Heart right ventricle (tissue), 16 donors: ENCODE data around the gene TCF12. TPM values are rescaled to one million over a fixed set of nuclear protein-coding genes. Genes with fewer than 3 reads are reported as not detected.

Experiments used
- ATAC-seq, 8 donors: fragments of 200-7000 bp; cut with Tn5 transposase; one replicate each; pipeline ENCODE4 v1.9.1; 2020; ENCODE audit warnings: mild to moderate bottlenecking in 8 of 8, moderate library complexity in 8 of 8, moderate number of reproducible peaks in 1 of 8
- DNase-seq, 2 donors: peaks; one replicate each; pipeline ENCODE4 v3.0.0-alpha.2; 2020
- H3K27ac ChIP-seq, 10 donors: fragments of 200-600 bp; sonication (generic) in 2 of 10; one replicate each; pipeline versions ENCODE4 v1.5.0 to v1.8.0; 2020 to 2022; ENCODE audit warnings: mild to moderate bottlenecking in 3 of 10
- H3K27me3 ChIP-seq, 7 donors: fragments of 200-600 bp; one replicate each; pipeline ENCODE4 v1.8.0; 2021 to 2022; ENCODE audit warnings: mild to moderate bottlenecking in 2 of 7
- H3K36me3 ChIP-seq, 9 donors: fragments of 200-600 bp; sonication (generic) in 1 of 9; one replicate each; pipeline versions ENCODE4 v1.5.0 to v1.8.0; 2020 to 2022; ENCODE audit warnings: mild to moderate bottlenecking in 2 of 9
- H3K4me1 ChIP-seq, 9 donors: fragments of 200-600 bp; sonication (generic) in 1 of 9; one replicate each; pipeline versions ENCODE4 v1.5.0 to v1.8.0; 2020 to 2022; ENCODE audit warnings: mild to moderate bottlenecking in 4 of 9
- H3K4me3 ChIP-seq, 10 donors: fragments of 200-600 bp; sonication (generic) in 2 of 10; one replicate each; pipeline versions ENCODE4 v1.5.0 to v1.8.0; 2020 to 2022; ENCODE audit warnings: mild to moderate bottlenecking in 7 of 10, moderate library complexity in 2 of 10
- H3K9me3 ChIP-seq, 11 donors: fragments of 200-600 bp in 10 of 11; sonication (generic) in 2 of 11; one replicate each; pipeline versions ENCODE4 v1.5.0 to v1.8.0; 2013 to 2022; ENCODE audit warnings: mild to moderate bottlenecking in 2 of 11, control low read depth in 1 of 11, moderate library complexity in 1 of 11
- CTCF ChIP-seq, 9 donors: fragments of 200-600 bp; sonication (generic) in 2 of 9; IDR thresholded peaks; one replicate each; pipeline versions ENCODE4 v1.5.0 to v1.8.0; 2021 to 2022; ENCODE audit warnings: antibody characterized with exemption in 9 of 9, mild to moderate bottlenecking in 5 of 9, moderate library complexity in 1 of 9
- WGBS, 2 donors: extraction: QIAGEN DNeasy Blood & Tissue Kit; methylation state at CpG; one replicate each; pipeline ENCODE4 v1.1.7; 2013; ENCODE audit warnings: inconsistent platforms in 1 of 2; 5-methylcytosine and 5-hydroxymethylcytosine counted together
- intact Hi-C, 10 donors: fragments of 100-400 bp; cut with DNase I; formaldehyde crosslinking; loops; one replicate each; pipeline versions ENCODE4 v1.11.1 to v1.14.2; 2022
- polyA plus RNA-seq, 2 donors: library from polyadenylated mRNA; stranded (reverse); fragments of 200-250 nt; gene quantifications; one replicate each; pipeline ENCODE4 v1.2.3, GENCODE V29; 2013
- total RNA-seq, 10 donors: library from RNA; stranded (reverse); fragmentation: NEBNext Ultra II Directional in 3 of 10; extraction: Animal tissue kit (Norgen Biotek cat#: 25700) in 3 of 10; gene quantifications; one replicate each; pipeline versions ENCODE4 v1.2.1 to v1.2.4, GENCODE V29; 2021 to 2023
- donor health status: Arrhythmogenic right ventricular cardiomyopathy.
- donor health status: ischemic (EF 13 %, LVEDD 7.1; RV severe dilation, severe dysfunction).
- donor health status: healthy with polysubstance abuse.
- donor health status: DM: no; HTN: yes; CAD: no.
- donor health status: DM: no; HTN: no; CAD: no.
- donor health status: ischemic (EF 25% LVEDD 6.9; RV normal size, moderate dysfunction).
- donor health status: ischemic (EF 25% LVEDD 5.7; RV mildly dilated, moderate dysfunction).
- donor health status: healthy.
- donor health status: DM: yes; HTN: yes; CAD: no.
- donor health status: Ischemic cardiomyopathy.
- donor health status: ischemic (EF 35%, LVEDD 5.7; RV mildly dilated, moderate dysfunction).
- donor health status: nonischemic (EF 11% LVEDD 7.7; RV severe dilation, severe dysfunction).
- donor health status: DM: yes; HTN: yes; CAD: no.
- donor health status: PGD.
- donor health status: ischemic (EF 29% LVEDD 5.4; RV normal size, mild dysfunction).
- donor health status: nonischemic (EF 23%, LVEDD 6.1; RV moderate dilation, normal function).

Gene TCF12
- total and polyA plus RNA-seq, 12 donors: 8.7 to 55.7 (median 38.4) TPM

- Histone ChIP-seq H3K27me3 (no peaks in the 10 kb centered on the region), H3K36me3 (peaks cover 0 to 100% (median 12%) of the 10 kb centered on the region in 9 donors), H3K9me3 (no peaks in the 10 kb centered on the region), H3K27ac (peak overlapping the region in 1 of 10 donors; percentile 43), H3K4me3 (no peak overlapping the region), H3K4me1 (peaks cover 0 to 16% (median 0%) of the 10 kb centered on the region in 9 donors)
- ATAC-seq (no peak), DNase-seq (no peak)
- no peak for TF ChIP-seq CTCF (IDR thresholded peaks at IDR 0.05)
- intact Hi-C loops: no loop called here
- 75 to 76% methylated on average over 3 of the region's 3 CpGs for WGBS, 2 donors
Observed at GRCh38 chr15:57284535-57284934, 366.1 kb downstream of the TCF12 start.

GRCh38 chr15:57285386-57285785, 366.9 kb downstream of the TCF12 start:
- Histone ChIP-seq H3K4me1 (peaks cover 0 to 16% (median 0%) of the 10 kb centered on the region in 9 donors), H3K4me3 (no peak overlapping the region), H3K27ac (no peak overlapping the region), H3K36me3 (peaks cover 0 to 96% (median 12%) of the 10 kb centered on the region in 9 donors), H3K27me3 (no peaks in the 10 kb centered on the region), H3K9me3 (no peaks in the 10 kb centered on the region)
- TF ChIP-seq CTCF (IDR thresholded peaks at IDR 0.05): no peak
- ATAC-seq (no peak), DNase-seq (no peak)
- intact Hi-C loops: no loop called here
- WGBS, 2 donors: 96 to 99% methylated on average over 3 of the region's 3 CpGs

- 80 to 89% methylated on average over 7 of the region's 7 CpGs for whole genome bisulfite sequencing, 2 donors
- Histone ChIP-seq H3K9me3 (no peaks in the 10 kb centered on the region), H3K4me1 (peaks cover 0 to 16% (median 0%) of the 10 kb centered on the region in 9 donors), H3K4me3 (no peak overlapping the region), H3K27me3 (no peaks in the 10 kb centered on the region), H3K36me3 (peaks cover 0 to 90% (median 12%) of the 10 kb centered on the region in 9 donors), H3K27ac (no peak overlapping the region)
- no peak for DNase-seq
- TF ChIP-seq CTCF (IDR thresholded peaks at IDR 0.05): no peak
- no peak for ATAC-seq
- intact Hi-C loops: no loop called here
Observed at GRCh38 chr15:57286446-57287122, 368.1 kb downstream of the TCF12 start.

- H3K4me1 ChIP-seq: peaks cover 0 to 16% (median 0%) of the 10 kb centered on the region in 9 donors
- H3K36me3 ChIP-seq: peaks cover 0 to 87% (median 12%) of the 10 kb centered on the region in 9 donors
Observed at GRCh38 chr15:57287123-57287521, 368.7 kb downstream of the TCF12 start.

More at GRCh38 chr15:57287123-57287521, 368.7 kb downstream of the TCF12 start:
- Histone ChIP-seq H3K9me3 (no peaks in the 10 kb centered on the region), H3K4me3 (no peak overlapping the region), H3K27me3 (no peaks in the 10 kb centered on the region), H3K27ac (no peak overlapping the region)
- DNase-seq (no peak), ATAC-seq (no peak)
- intact Hi-C loops: no loop called here
- TF ChIP-seq CTCF (IDR thresholded peaks at IDR 0.05): no peak
- WGBS, 2 donors: 86 to 89% methylated on average over 2 of the region's 2 CpGs
